Smooth muscle cell of the pulmonary artery (primary cell): ENCODE data around the gene ADA. TPM values are rescaled to one million over a fixed set of nuclear protein-coding genes. Genes with fewer than 3 reads are reported as not detected.

ENCODE experiments used
- total RNA-seq: library from RNA; depleted of rRNA; stranded (reverse); fragments of >200 nt; gene quantifications from 2 replicates; pipeline ENCODE4 v1.2.3, GENCODE V29; 2014

The ADA gene
- 12.0 and 45.0 TPM in 2 replicates for total RNA-seq

DNA sequence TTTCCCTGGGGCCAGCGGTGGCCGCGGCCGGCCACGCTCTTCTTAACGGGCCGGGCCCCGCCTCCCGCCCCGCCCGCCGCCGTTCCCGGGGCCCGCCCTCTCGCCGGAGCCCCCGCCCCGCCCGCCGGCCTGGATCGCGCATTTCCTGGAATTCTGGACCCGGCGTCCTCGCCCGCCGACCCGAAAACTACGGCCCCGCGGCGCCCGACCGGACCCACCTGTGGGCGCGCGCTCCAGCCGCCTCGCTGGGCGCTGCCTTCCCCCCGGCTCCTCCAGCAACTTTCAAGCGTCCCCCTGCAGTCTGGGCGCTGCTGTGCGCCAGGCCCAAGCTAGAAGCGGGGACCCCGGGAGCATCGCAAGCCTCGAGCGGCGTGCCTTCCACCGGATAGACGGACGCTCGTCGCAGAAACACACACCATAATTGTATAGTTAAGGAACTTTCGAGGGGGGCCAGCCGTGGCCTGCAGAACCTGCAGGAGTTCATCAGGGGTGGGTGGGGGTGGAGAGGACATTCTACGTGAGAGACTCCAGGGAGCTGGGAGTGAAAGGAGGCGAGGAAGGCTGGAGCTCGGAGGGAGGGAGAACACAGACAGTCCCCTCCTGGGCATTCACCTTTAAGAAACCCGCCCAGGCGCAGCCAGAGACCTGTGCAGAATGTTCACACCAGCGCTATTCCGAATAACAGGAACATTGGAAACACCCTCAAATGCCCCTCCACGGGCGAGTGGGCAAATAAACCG lies at the start of gene ADA:
ADA (minus strand) TSS at position 16 of the 740 bp plus-strand sequence. CDS start 92 bp downstream, outside the sequence.

GRCh38 chr20:44582311-44583025 lies 69.0 kb downstream of the ADA start, which contains the start of gene PKIG:
Gene PKIG (plus strand): TSS chr20:44582579. CDS start chr20:44614557, 31,978 bp downstream.

Other genes with a start within 250 kb of the ADA start
- 11.4 and 15.8 TPM in 2 replicates for gene TTPAL, start 175.8 kb downstream of the ADA start, total RNA-seq
- 146 and 178 TPM in 2 replicates for gene SERINC3, start 129.6 kb downstream of the ADA start, total RNA-seq
- 42.1 and 61.0 TPM in 2 replicates for gene PKIG, start 69.1 kb downstream of the ADA start, total RNA-seq
- gene CCN5, start 63.7 kb upstream of the ADA start, total RNA-seq: 3.0 and 36.4 TPM in 2 replicates
- 4.8 and 15.8 TPM in 2 replicates for gene KCNK15, start 94.2 kb upstream of the ADA start, total RNA-seq
- gene RIMS4, start 158.8 kb upstream of the ADA start, total RNA-seq: 0.39 and 1.3 TPM in 2 replicates
- gene YWHAB, start 234.0 kb upstream of the ADA start, total RNA-seq: 109 and 120 TPM in 2 replicates